H9 (cell line): ENCODE data around the gene ADGRB3. TPM values are rescaled to one million over a fixed set of nuclear protein-coding genes. Genes with fewer than 3 reads are reported as not detected.

Experiments used
- DNase-seq: peaks from one replicate; pipeline ENCODE4 v3.0.0-alpha.2; 2017
- H2AFZ ChIP-seq: one replicate; pipeline ENCODE4 v1.6.1; 2013; ENCODE audit warnings: mild to moderate bottlenecking, low read length, control low read depth, moderate library complexity
- H2AK5ac ChIP-seq: 2 replicates; pipeline ENCODE4 v1.6.1; 2013; ENCODE audit warnings: low read length, control low read depth, mixed read lengths; ENCODE audit not compliant: insufficient read length
- H2BK120ac ChIP-seq: one replicate; pipeline ENCODE4 v1.6.1; 2013; ENCODE audit warnings: low read depth, mild to moderate bottlenecking, low read length, control low read depth, inconsistent platforms; ENCODE audit not compliant: poor library complexity, severe bottlenecking
- H2BK12ac ChIP-seq: 2 replicates; pipeline ENCODE4 v1.6.1; 2013; ENCODE audit warnings: low read length, control low read depth, mixed read lengths, low read depth; ENCODE audit not compliant: insufficient read length
- H2BK15ac ChIP-seq: 2 replicates; pipeline ENCODE4 v1.6.1; 2013; ENCODE audit warnings: low read depth, low read length, control low read depth
- H2BK20ac ChIP-seq: one replicate; pipeline ENCODE4 v1.6.1; 2013; ENCODE audit warnings: low read depth, mild to moderate bottlenecking, low read length, control low read depth, inconsistent platforms; ENCODE audit not compliant: poor library complexity, severe bottlenecking
- H2BK5ac ChIP-seq: 2 replicates; pipeline ENCODE4 v1.6.1; 2013; ENCODE audit warnings: low read length, control low read depth, mixed read lengths; ENCODE audit not compliant: insufficient read length
- H3K14ac ChIP-seq: 2 replicates; pipeline ENCODE4 v1.6.1; 2013; ENCODE audit warnings: low read length, control low read depth; ENCODE audit not compliant: insufficient read depth
- H3K18ac ChIP-seq: 2 replicates; pipeline ENCODE4 v1.6.1; 2013; ENCODE audit warnings: low read depth, mild to moderate bottlenecking, mixed read lengths, low read length, control low read depth; ENCODE audit not compliant: insufficient read length
- H3K23ac ChIP-seq: 2 replicates; pipeline ENCODE4 v1.6.1; 2013; ENCODE audit warnings: low read length, control low read depth, mixed read lengths, low read depth; ENCODE audit not compliant: insufficient read length
- H3K23me2 ChIP-seq: 2 replicates; pipeline ENCODE4 v1.6.1; 2013; ENCODE audit warnings: low read depth, mild to moderate bottlenecking, mixed read lengths, low read length, control low read depth; ENCODE audit not compliant: insufficient read length, poor library complexity, severe bottlenecking
- H3K27ac ChIP-seq: 2 replicates; pipeline ENCODE4 v1.5.1; 2013; ENCODE audit warnings: low read length, control low read depth, mixed read lengths, low read depth; ENCODE audit not compliant: insufficient read length
- H3K27me3 ChIP-seq: 2 replicates; pipeline ENCODE4 v1.6.1; 2013; ENCODE audit warnings: low read length, control low read depth, inconsistent platforms; ENCODE audit not compliant: insufficient read depth
- H3K4ac ChIP-seq: 2 replicates; pipeline ENCODE4 v1.6.1; 2013; ENCODE audit warnings: low read depth, mild to moderate bottlenecking, control low read depth, inconsistent platforms, low read length, moderate library complexity
- H3K4me1 ChIP-seq: 2 replicates; pipeline ENCODE4 v1.6.1; 2013; ENCODE audit warnings: low read length, control low read depth, inconsistent platforms; ENCODE audit not compliant: insufficient read depth
- H3K4me2 ChIP-seq: 2 replicates; pipeline ENCODE4 v1.6.1; 2013; ENCODE audit warnings: low read length, control low read depth, mixed read lengths; ENCODE audit not compliant: insufficient read length, insufficient read depth
- H3K56ac ChIP-seq: 2 replicates; pipeline ENCODE4 v1.6.1; 2013; ENCODE audit warnings: low read depth, mild to moderate bottlenecking, mixed read lengths, low read length, control low read depth; ENCODE audit not compliant: insufficient read length
- H3K79me1 ChIP-seq: 2 replicates; pipeline ENCODE4 v1.6.1; 2013; ENCODE audit warnings: low read depth, mild to moderate bottlenecking, moderate library complexity, low read length, control low read depth, inconsistent platforms; ENCODE audit not compliant: insufficient read depth, poor library complexity, severe bottlenecking
- H3K79me2 ChIP-seq: 2 replicates; pipeline ENCODE4 v1.6.1; 2013; ENCODE audit warnings: low read length, control low read depth, inconsistent platforms; ENCODE audit not compliant: insufficient read depth
- H3K9ac ChIP-seq: 2 replicates; pipeline ENCODE4 v1.6.1; 2013; ENCODE audit warnings: low read length, control low read depth, mixed read lengths; ENCODE audit not compliant: insufficient read length; ENCODE audit errors: extremely low read depth
- H3K9me3 ChIP-seq: one replicate; pipeline ENCODE4 v1.6.1; 2013; ENCODE audit warnings: low read depth, low read length, inconsistent platforms; ENCODE audit not compliant: control insufficient read depth
- H3T11ph ChIP-seq: one replicate; pipeline ENCODE4 v1.6.1; 2013; ENCODE audit warnings: mild to moderate bottlenecking, low read length, control low read depth, inconsistent platforms
- H4K20me1 ChIP-seq: one replicate; pipeline ENCODE4 v1.6.1; 2013; ENCODE audit not compliant: control insufficient read depth, insufficient read length, insufficient read depth
- H4K5ac ChIP-seq: 2 replicates; pipeline ENCODE4 v1.6.1; 2013; ENCODE audit warnings: low read depth, mild to moderate bottlenecking, mixed read lengths, low read length, control low read depth; ENCODE audit not compliant: insufficient read length
- H4K8ac ChIP-seq: replicated peaks from 2 replicates; pipeline ENCODE4 v1.6.1; 2013; ENCODE audit warnings: low read length, control low read depth, mixed read lengths, low read depth; ENCODE audit not compliant: insufficient read length
- H4K91ac ChIP-seq: 2 replicates; pipeline ENCODE4 v1.6.1; 2013; ENCODE audit warnings: low read depth, mild to moderate bottlenecking, moderate library complexity, mixed read lengths, low read length, control low read depth; ENCODE audit not compliant: insufficient read length
- H3K27ac Mint-ChIP-seq, 3 experiments: 2 replicates in 2 of 3; 3 replicates in 1 of 3; pipeline ENCODE4 v1.8.0; 2020 to 2021; ENCODE audit warnings: mixed read lengths in 3 of 3, mild to moderate bottlenecking in 1 of 3, moderate library complexity in 1 of 3
- H3K27me3 Mint-ChIP-seq: 2 replicates; pipeline ENCODE4 v1.8.0; 2021; ENCODE audit warnings: low read depth, mild to moderate bottlenecking, moderate library complexity, mixed read lengths
- H3K36me3 Mint-ChIP-seq, 3 experiments: 2 replicates in 2 of 3; 3 replicates in 1 of 3; pipeline ENCODE4 v1.8.0; 2020 to 2021; ENCODE audit warnings: low read depth in 3 of 3, mixed read lengths in 3 of 3; ENCODE audit not compliant: insufficient read depth in 1 of 3
- H3K4me1 Mint-ChIP-seq, 2 experiments: 2 replicates each; pipeline ENCODE4 v1.8.0; 2020; ENCODE audit warnings: mixed read lengths in 2 of 2
- H3K4me3 Mint-ChIP-seq, 2 experiments: 2 replicates in 1 of 2; 3 replicates in 1 of 2; pipeline ENCODE4 v1.8.0; 2020 to 2021; ENCODE audit warnings: mild to moderate bottlenecking in 2 of 2, mixed read lengths in 2 of 2, moderate library complexity in 1 of 2
- H3K9me3 Mint-ChIP-seq, 2 experiments: 2 replicates in 1 of 2; 3 replicates in 1 of 2; pipeline ENCODE4 v1.8.0; 2020; ENCODE audit warnings: mild to moderate bottlenecking in 2 of 2, mixed read lengths in 2 of 2, moderate library complexity in 1 of 2
- total RNA-seq: library from RNA; stranded (reverse); gene quantifications from 2 replicates; pipeline ENCODE4 v1.2.1, GENCODE V29; 2021
- TF ChIP-seq, protein P1 (sequence below): fragments of 200-600 bp; sonication (generic); conservative IDR thresholded peaks from 3 replicates; pipeline ENCODE4 v1.8.0; 2021; ENCODE audit warnings: antibody characterized with exemption, mild to moderate bottlenecking

The ADGRB3 gene
- total RNA-seq, 1 experiment from 2014 or later, result 0.37 TPM

DNA sequence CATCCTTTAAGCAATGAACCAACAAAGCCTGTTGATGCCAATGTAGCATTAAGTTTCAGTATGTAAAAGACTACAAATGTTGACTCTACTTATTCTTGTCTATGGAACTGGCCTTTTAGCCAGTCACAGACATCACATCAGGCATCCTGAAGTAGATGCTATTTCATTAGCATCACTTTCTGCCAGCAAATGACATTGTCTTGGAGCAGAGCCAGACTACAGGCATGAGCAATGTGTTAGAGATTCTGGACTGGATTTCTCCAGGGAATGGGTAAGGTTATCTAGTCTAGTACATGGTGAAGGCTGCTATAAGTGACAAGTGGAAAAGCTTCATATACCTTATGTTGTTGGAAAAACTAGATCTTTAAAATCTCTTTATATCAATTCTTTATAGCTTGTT, 142.9 kb downstream of the ADGRB3 start:
- DNase-seq, result no peak
- H3K14ac ChIP-seq, result no peak overlapping the region
- H2BK12ac ChIP-seq, result no peak overlapping the region
- H2BK120ac ChIP-seq, result no peak overlapping the region
- Mint-ChIP-seq H3K4me3 (no peak overlapping the region), H3K27me3 (no peaks in the 10 kb centered on the region; the same call in 1 of the 2 replicates), H3K4me1 (no peaks in the 10 kb centered on the region), H3K27ac (no peak overlapping the region), H3K9me3 (no peaks in the 10 kb centered on the region), H3K36me3 (no peaks in the 10 kb centered on the region; a peak in 1 of 7 replicates)
- no peak overlapping the region for H4K91ac ChIP-seq
- no peaks in the 10 kb centered on the region for H3K23me2 ChIP-seq
- no peak overlapping the region for H2AK5ac ChIP-seq
- no peak overlapping the region for H3K9ac ChIP-seq
- no peaks in the 10 kb centered on the region for H3K27me3 ChIP-seq
- H4K5ac ChIP-seq, result no peak overlapping the region
- TF ChIP-seq, protein P1, sequence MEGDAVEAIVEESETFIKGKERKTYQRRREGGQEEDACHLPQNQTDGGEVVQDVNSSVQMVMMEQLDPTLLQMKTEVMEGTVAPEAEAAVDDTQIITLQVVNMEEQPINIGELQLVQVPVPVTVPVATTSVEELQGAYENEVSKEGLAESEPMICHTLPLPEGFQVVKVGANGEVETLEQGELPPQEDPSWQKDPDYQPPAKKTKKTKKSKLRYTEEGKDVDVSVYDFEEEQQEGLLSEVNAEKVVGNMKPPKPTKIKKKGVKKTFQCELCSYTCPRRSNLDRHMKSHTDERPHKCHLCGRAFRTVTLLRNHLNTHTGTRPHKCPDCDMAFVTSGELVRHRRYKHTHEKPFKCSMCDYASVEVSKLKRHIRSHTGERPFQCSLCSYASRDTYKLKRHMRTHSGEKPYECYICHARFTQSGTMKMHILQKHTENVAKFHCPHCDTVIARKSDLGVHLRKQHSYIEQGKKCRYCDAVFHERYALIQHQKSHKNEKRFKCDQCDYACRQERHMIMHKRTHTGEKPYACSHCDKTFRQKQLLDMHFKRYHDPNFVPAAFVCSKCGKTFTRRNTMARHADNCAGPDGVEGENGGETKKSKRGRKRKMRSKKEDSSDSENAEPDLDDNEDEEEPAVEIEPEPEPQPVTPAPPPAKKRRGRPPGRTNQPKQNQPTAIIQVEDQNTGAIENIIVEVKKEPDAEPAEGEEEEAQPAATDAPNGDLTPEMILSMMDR, result no peak
- no peak overlapping the region for H3K4me2 ChIP-seq
- H3K79me2 ChIP-seq, result no peaks in the 10 kb centered on the region
- H2BK20ac ChIP-seq, result no peak overlapping the region
- no peaks in the 10 kb centered on the region for H3K4me1 ChIP-seq
- no peaks in the 10 kb centered on the region for H3K9me3 ChIP-seq
- H2BK5ac ChIP-seq, result no peak overlapping the region
- no peak overlapping the region for H3K4ac ChIP-seq
- H3K27ac ChIP-seq, result no peak overlapping the region
- H3K18ac ChIP-seq, result no peak overlapping the region
- no peaks in the 10 kb centered on the region for H4K20me1 ChIP-seq
- H3K79me1 ChIP-seq, result no peaks in the 10 kb centered on the region
- no peak overlapping the region for H2AFZ ChIP-seq
- no peak overlapping the region for H4K8ac ChIP-seq
- no peak overlapping the region for H3K56ac ChIP-seq
- no peak overlapping the region for H2BK15ac ChIP-seq
- H3K23ac ChIP-seq, result no peak overlapping the region
- H3T11ph ChIP-seq, result no peak overlapping the region
